NCI-H2081 (cell line): ENCODE measurements around the gene GUCA1A.
"Not testable (repeated sequence)": the region's sequence is repeated elsewhere in the genome, so short reads cannot be mapped to it uniquely, and the experiment has no call there.

Experiments used
- DNase-seq, 2 experiments: peaks; one replicate each; lab custom pipeline; 2025; lab: John Stamatoyannopoulos, UW

The GUCA1A gene

GRCh38 chr6:42177514-42178364 is 4.6 kb downstream of the GUCA1A start:
- DNase-seq: no peak

- no peak for DNase-seq
Observed at GRCh38 chr6:42179261-42179944, 6.2 kb downstream of the GUCA1A start.

GRCh38 chr6:42179945-42180313 is 6.8 kb downstream of the GUCA1A start:
- DNase-seq: no peak

DNA sequence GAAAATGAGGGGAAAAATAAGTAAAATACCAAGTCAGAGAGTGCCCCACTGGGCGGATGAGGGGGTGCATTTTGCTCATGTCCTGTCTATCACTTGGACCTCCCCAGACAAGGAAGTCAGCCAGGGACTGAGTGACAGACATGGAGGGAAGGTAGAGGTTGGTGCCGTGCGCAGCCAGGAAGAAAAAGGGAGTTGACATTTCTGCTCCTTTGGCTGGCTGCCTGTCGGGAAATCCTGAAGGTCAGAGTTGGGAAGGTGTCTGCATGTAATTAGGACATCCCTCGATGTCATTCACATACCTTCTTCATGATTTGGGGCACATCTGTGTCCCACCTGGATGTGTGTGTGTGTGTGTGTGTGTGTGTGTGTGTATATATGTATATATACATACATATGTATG is 8.9 kb downstream of the GUCA1A start:
- DNase-seq: no peak

- no peak for DNase-seq
Observed at GRCh38 chr6:42184475-42184874, 11.3 kb downstream of the GUCA1A start.

- DNase-seq: no peak
Observed at GRCh38 chr6:42185597-42185996, 12.4 kb downstream of the GUCA1A start.

GRCh38 chr6:42188406-42188805 is 15.2 kb downstream of the GUCA1A start:
- no peak for DNase-seq

DNA sequence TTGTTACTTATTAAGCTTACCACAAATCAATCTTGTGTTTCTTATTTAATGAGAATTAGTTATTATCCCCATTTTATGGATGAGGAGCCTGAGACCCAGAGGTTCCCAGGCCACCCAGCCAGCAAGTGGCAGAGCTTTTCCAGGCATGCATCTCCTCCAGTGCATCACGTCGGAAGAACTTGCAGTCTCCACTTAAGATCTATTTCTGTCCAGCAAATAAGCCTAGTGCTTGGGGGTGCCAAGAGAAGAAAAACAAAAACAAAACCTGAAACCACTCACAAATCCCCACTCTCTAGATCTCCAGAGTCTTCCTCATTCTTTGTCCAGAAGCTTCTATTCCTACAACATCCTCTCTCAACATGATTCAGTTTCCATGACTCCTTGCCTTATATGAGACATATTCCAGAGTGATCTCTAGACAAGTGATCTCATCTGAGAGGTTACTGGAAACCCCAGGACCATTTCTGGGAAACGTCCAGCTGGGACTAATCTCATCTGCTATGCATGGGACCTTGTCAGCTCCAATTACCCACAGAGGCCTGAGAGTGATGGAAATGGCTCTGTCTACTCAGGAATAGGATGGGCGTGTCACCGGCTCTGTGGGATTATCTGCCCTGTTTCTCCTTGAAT is 17.5 kb downstream of the GUCA1A start:
- DNase-seq: no peak

GRCh38 chr6:42192385-42192784 is 19.2 kb downstream of the GUCA1A start:
- not testable (repeated sequence) for DNase-seq

DNA sequence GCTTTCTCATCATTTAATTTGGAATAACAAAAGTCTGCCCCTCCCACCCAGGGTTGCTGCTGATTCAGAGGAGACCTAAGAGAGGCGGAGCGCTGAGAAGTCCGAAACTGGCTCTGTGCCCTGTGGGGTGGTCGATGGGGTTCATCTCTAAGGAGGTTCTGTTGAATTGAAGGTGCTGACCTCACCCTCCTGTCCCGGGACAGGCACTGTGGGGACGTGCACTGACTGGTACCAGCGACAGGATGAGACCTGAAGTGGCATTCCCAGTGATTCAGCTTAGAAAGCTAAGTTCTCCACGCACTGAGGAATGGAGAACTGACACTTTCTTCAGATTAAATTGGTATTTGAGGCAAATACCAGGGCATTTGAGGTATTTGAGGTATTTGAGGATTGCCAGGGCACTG is 20.3 kb downstream of the GUCA1A start:
- no peak for DNase-seq

- no peak for DNase-seq
Observed at GRCh38 chr6:42194056-42194455, 20.9 kb downstream of the GUCA1A start.

DNA sequence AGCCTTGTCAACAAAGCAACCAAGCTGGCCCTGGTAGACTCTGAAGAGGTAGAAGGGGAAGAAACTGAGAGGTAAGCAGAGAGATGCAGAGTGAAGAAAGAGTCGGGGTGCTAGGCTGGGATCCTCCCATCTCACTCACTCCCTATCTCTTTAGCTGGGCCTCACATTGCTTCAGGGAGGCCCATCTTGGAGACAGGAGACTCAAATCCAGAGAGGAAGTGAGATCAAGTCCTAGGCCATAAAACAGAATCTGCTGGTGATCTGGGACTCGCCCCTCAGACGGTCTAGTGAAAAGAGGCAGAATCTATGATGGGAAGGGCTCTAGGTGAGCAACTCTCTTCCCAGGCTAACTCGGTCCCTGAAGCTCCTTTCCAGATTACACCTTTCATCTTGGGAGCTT is 22.3 kb downstream of the GUCA1A start:
- DNase-seq: no peak

DNA sequence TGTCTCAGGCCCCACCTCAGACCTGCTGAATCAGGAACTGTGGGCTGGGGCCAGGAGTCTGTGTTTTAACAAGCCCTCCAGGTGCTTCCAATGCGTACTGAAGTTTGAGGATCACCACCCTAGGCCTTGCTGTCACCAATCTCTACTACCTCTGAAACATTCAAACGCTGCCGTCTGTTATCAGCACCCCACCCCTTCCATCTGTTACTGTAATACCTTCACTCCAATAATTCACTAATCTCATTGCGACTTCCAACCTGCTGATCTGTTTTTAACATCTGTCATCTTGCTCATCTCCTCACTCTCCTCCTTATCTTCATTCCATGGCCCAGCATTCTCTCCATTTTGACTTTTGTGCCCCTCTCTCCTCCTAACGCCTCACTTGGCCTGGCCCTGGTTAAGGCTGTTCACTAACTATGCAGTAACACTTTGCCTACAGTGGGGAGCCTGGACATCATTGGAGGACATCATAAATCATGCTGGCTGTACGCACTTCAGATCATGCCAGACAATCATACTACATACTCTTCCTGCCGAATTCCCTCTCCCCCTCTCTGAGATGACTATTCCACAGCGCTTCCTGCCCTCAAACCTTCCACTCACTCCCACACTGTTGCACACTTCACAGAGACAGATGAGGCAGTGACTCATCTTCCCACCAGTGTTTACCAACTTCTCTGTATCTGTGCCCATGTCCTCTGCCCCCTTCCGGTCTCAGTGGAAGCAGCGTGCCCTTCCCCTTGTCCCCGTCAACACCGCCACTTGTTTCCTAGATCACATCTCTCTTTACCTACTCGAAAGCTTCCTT is 24.6 kb downstream of the GUCA1A start:
- no peak for DNase-seq

DNA sequence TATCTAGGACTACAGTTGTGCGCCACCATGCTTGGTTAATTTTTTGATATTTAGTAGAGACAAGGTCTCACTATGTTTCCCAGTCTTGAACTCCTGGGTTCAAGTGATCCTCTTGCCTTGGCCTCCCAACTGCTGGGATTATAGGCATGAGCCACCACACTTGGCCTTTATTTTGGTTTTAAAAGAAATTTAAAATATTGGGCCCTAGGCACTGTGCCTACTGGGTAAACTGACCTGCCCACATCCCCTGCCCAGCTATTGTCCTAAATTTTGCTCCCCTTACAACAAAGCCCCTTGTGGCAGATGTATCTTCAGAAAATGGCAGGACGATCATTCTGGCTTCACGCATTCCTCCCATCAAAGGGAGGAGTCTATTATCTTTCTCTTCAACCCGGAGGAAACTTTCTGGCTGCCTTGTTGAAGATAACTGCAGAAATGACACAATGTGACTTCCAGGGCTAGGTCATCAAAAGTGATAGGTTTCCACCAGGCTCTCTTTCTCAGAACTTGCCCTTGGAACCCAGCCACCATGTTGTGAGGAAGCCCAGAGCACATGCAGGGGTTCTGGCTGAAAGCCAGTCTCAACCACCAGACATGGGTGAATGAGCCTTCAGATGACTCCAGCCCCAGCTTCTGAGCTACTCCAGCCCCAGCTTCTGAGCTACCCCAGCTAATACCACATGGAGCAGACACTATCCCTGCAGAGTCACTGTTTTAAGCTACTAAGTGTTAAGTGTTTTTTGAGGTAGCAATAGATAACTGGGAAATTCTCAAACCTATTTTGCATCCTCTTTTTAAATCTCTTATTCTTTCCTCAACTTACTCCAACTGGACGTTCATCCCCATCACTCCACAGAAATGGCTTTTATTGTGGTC is 26.2 kb downstream of the GUCA1A start:
- no peak for DNase-seq

DNA sequence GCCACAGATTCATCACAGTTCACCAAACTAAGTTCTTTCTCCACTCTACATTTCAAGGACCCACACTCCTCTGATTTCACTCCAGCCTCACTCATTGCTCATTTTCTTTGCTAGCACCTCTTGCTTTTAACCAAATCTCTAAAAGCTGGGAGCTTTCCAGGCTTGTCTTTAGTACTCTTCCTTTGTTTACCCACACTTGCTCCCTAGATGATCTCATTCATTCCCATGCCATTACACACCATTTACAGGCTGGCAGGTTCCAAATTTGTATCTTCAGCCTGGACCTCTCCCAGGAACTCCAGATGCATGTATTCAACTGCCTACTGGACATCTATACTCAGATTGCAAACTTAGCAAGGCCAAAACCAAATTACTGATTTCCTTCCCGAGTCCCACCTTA is 26.9 kb downstream of the GUCA1A start:
- DNase-seq: no peak

GRCh38 chr6:42201382-42201781 is 28.2 kb downstream of the GUCA1A start:
- DNase-seq: no peak

DNA sequence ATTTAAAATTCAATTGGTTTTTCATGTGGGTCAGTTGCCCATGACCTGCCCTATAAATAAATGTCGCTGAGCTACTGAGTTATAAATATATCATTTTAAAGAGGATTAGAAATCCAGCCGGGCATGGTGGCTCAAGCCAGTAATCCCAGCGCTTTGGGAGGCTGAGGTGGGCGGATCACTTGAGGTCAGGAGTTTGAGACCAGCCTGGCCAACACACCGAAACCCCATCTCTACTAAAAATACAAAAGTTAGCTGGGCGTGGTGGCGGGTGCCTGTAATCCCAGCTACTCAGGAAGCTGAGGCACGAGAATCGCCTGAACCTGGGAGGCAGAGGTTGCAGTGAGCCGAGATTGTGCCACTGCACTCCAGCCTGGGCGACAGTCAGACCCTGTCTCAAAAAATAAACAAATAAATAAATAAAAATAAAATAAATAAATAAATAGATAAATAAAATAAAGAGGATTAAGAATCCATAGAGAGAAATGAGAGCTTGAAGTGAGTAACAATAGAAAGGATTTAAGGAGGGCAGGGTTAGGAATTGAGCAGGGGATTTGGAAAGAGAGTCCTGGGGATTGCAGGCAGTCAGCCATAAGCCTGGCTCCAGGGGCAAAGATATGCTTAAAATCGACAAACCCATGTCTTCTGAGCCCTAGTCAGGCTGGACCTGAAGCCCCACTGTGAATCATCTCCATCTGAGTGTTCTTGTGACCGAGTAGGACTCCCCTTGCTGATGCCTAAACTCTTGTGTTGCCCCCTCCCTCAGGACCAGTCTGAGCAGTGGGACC is 29.2 kb downstream of the GUCA1A start:
- DNase-seq: not testable (repeated sequence)

- no peak for DNase-seq
Observed at GRCh38 chr6:42203183-42203582, 30.0 kb downstream of the GUCA1A start.

GRCh38 chr6:42204768-42205282 is 31.7 kb downstream of the GUCA1A start:
- no peak for DNase-seq

DNA sequence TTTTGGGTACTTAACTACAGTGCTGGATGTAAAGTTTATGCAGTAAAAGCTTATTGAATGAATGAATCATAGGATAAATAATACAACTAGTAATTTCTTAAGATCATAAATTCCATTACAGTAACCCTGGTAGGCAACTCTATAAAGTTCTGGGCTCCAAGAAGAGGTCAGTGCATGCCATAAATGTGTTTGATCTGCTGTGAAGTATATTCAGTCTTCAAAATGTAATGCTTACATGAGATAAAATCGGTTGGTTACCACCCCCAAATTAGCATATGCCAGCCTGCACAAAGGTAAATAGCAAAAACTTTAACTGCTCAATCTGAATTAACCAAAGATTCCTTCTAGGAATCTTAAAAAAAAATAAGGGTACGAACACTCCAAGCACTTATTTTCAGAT is 34.4 kb downstream of the GUCA1A start:
- DNase-seq: not testable (repeated sequence)
